Osteoblast (primary cell): ENCODE results near the gene TSEN54. TPM values are rescaled to one million over a fixed set of nuclear protein-coding genes. Genes with fewer than 3 reads are reported as not detected.

ENCODE experiments used
- DNase-seq: peaks from one replicate; pipeline ENCODE4 v3.0.0; 2011; ENCODE audit warnings: low spot score, mixed read lengths; ENCODE audit not compliant: insufficient read length; ENCODE audit errors: missing footprints
- H2AFZ ChIP-seq: 2 replicates; pipeline ENCODE4 v1.6.0; 2011; ENCODE audit warnings: mild to moderate bottlenecking, low read length
- H3K27ac ChIP-seq: 2 replicates; pipeline ENCODE4 v1.5.1; 2011; ENCODE audit warnings: mild to moderate bottlenecking, low read depth, low read length, moderate library complexity
- H3K27me3 ChIP-seq: 2 replicates; pipeline ENCODE4 v1.6.0; 2012; ENCODE audit warnings: mild to moderate bottlenecking, control low read depth, inconsistent platforms, low read length, moderate library complexity; ENCODE audit not compliant: insufficient read depth
- H3K36me3 ChIP-seq: 2 replicates; pipeline ENCODE4 v1.5.1; 2011; ENCODE audit warnings: mild to moderate bottlenecking, low read length, control low read depth, moderate library complexity; ENCODE audit not compliant: insufficient read depth
- H3K4me1 ChIP-seq: 2 replicates; pipeline ENCODE4 v1.5.1; 2011; ENCODE audit warnings: mild to moderate bottlenecking, low read length, control low read depth, moderate library complexity; ENCODE audit not compliant: insufficient read depth
- H3K4me2 ChIP-seq: 2 replicates; pipeline ENCODE4 v1.6.0; 2011; ENCODE audit warnings: mild to moderate bottlenecking, low read length; ENCODE audit not compliant: insufficient read depth
- H3K4me3 ChIP-seq: fragments of 200-600 bp; sonication (generic); 3 replicates; pipeline ENCODE4 v1.5.1; 2012; ENCODE audit warnings: mild to moderate bottlenecking, low read length, inconsistent platforms; ENCODE audit not compliant: insufficient read depth
- H3K79me2 ChIP-seq: 2 replicates; pipeline ENCODE4 v1.6.0; 2012; ENCODE audit warnings: mild to moderate bottlenecking, low read length, control low read depth, inconsistent platforms; ENCODE audit not compliant: insufficient read depth
- H3K9me3 ChIP-seq: 2 replicates; pipeline ENCODE4 v1.5.1; 2011; ENCODE audit warnings: low read depth, low read length, control low read depth
- H4K20me1 ChIP-seq: 2 replicates; pipeline ENCODE4 v1.6.0; 2012; ENCODE audit warnings: mild to moderate bottlenecking, low read length, control low read depth; ENCODE audit not compliant: insufficient read depth
- total RNA-seq: library from RNA; depleted of rRNA; stranded (reverse); fragments of >200 nt; gene quantifications from 2 replicates; pipeline ENCODE4 v1.2.3, GENCODE V29; 2012
- TF ChIP-seq, protein P1 (sequence below): IDR thresholded peaks from 2 replicates; pipeline ENCODE4 v1.5.1; 2011; ENCODE audit warnings: mild to moderate bottlenecking, low read depth, low read length, moderate library complexity; ENCODE audit errors: extremely low read depth

TSEN54 gene
- total RNA-seq, 1 donor = 10.9 TPM

DNA sequence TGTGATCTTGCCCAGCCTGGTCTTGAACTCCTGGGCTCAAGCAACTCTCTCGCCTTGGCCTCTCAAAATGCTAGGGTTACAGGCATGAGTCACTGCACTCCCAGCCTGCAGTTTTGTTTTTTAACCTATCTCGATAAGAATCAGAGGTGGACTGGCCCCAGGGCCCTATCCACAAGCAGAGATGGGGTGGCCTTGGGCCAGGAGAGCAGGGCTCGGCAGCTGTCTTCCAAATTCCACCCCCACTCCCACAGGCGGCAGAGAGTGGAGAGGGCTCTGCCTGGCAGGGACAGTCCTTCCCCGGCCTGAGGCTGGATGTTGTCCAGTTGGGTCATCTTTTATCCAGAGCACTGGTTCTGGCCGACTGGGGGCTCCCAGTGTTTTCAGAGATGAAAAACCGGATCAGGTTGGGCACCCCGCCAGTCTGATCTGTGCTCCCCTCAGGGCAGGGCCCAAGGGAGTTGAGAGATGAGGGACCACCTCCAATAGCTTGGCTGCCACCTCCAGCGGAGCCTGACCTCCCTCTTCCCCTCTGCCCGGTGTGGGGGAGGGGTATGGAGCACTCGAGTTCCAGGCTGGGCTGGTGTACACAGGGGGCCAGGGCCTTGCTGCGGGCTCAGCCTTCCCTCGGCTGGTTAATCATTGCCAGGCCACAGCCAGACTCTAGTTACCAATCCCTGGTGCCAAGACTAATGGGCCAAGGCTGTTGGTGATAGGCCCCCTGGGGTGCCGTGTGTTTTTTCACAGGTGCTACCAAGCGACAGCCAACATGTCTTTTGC lies 40.9 kb downstream of the TSEN54 start:
- no peaks in the 10 kb centered on the region for H3K27me3 ChIP-seq
- no peaks in the 10 kb centered on the region for H3K79me2 ChIP-seq
- no peaks in the 10 kb centered on the region for H3K9me3 ChIP-seq
- TF ChIP-seq, protein P1, sequence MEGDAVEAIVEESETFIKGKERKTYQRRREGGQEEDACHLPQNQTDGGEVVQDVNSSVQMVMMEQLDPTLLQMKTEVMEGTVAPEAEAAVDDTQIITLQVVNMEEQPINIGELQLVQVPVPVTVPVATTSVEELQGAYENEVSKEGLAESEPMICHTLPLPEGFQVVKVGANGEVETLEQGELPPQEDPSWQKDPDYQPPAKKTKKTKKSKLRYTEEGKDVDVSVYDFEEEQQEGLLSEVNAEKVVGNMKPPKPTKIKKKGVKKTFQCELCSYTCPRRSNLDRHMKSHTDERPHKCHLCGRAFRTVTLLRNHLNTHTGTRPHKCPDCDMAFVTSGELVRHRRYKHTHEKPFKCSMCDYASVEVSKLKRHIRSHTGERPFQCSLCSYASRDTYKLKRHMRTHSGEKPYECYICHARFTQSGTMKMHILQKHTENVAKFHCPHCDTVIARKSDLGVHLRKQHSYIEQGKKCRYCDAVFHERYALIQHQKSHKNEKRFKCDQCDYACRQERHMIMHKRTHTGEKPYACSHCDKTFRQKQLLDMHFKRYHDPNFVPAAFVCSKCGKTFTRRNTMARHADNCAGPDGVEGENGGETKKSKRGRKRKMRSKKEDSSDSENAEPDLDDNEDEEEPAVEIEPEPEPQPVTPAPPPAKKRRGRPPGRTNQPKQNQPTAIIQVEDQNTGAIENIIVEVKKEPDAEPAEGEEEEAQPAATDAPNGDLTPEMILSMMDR = no peak
- H2AFZ ChIP-seq = no peak overlapping the region
- peaks cover 6% of the 10 kb centered on the region for H3K4me1 ChIP-seq
- H3K27ac ChIP-seq = no peak overlapping the region
- no peaks in the 10 kb centered on the region for H4K20me1 ChIP-seq
- H3K36me3 ChIP-seq = no peaks in the 10 kb centered on the region
- H3K4me3 ChIP-seq = no peak overlapping the region
- DNase-seq = peak; percentile 91
- no peak overlapping the region for H3K4me2 ChIP-seq

GRCh38 chr17:75557852-75558665 lies 41.7 kb downstream of the TSEN54 start:
- Histone ChIP-seq H3K27ac (no peak overlapping the region), H2AFZ (no peak overlapping the region), H3K79me2 (no peaks in the 10 kb centered on the region), H3K4me2 (no peak overlapping the region), H3K9me3 (no peaks in the 10 kb centered on the region), H3K27me3 (no peaks in the 10 kb centered on the region), H3K4me1 (peaks cover 7% of the 10 kb centered on the region), H4K20me1 (no peaks in the 10 kb centered on the region), H3K36me3 (no peaks in the 10 kb centered on the region), H3K4me3 (no peak overlapping the region)
- TF ChIP-seq, protein P1 = no peak
- DNase-seq = peak; percentile 76

DNA sequence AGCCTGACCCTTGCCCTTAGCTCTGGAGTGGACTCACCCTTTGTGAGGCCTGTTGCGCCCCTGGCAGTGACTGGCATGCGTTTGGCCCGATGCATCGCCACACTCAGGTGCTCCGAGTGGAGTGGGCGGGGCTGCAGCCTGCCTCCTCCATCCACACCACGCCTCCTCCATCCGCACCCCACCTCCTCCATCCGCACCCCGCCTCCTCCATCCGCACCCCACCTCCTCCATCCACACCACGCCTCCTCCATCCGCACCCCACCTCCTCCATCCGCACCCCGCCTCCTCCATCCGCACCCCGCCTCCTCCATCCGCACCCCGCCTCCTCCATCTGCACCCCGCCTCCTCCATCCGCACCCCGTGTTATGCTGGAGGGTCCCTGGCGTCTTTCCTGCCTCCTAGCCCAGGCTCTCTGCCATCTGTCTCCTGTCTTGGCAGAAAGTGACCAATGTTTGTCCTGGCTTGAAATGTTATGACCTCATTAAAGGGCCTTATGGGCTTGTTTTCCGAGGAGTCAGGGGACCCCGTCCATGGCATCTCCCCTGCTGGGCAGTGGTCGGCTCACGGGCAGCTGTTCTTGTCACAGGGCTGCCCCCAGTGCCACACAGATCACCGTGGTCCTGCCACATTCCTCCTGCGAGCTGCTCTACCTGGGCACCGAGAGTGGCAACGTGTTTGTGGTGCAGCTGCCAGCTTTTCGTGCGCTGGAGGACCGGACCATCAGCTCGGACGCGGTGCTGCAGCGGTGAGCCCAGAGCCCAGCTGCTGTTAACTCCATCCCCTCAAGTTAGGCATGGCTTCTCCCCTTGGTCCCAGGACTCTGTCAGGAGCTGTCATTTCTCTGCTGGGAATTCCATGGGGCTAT lies 42.6 kb downstream of the TSEN54 start:
- Histone ChIP-seq H3K27me3 (no peaks in the 10 kb centered on the region), H3K4me3 (no peak overlapping the region), H3K4me2 (no peak overlapping the region), H3K36me3 (no peaks in the 10 kb centered on the region), H3K27ac (no peak overlapping the region), H3K4me1 (peaks cover 7% of the 10 kb centered on the region), H3K9me3 (no peaks in the 10 kb centered on the region), H4K20me1 (no peaks in the 10 kb centered on the region), H3K79me2 (no peaks in the 10 kb centered on the region), H2AFZ (no peak overlapping the region)
- DNase-seq = peak; percentile 75
- TF ChIP-seq, protein P1 = no peak
